Psoas muscle (tissue), 8 donors: ENCODE measurements around the gene ZNF248. TPM values are rescaled to one million over a fixed set of nuclear protein-coding genes. Genes with fewer than 3 reads are reported as not detected.
"Not testable (repeated sequence)": the region's sequence is repeated elsewhere in the genome, so short reads cannot be mapped to it uniquely, and the experiment has no call there.

Experiments used
- ATAC-seq, 4 donors: fragments of 200-7000 bp; cut with Tn5 transposase; one replicate each; pipeline ENCODE4 v1.9.1; 2020; ENCODE audit warnings: moderate library complexity in 3 of 4, mild to moderate bottlenecking in 2 of 4
- DNase-seq, 2 donors: peaks; one replicate each; pipeline ENCODE4 v3.0.0-alpha.2; 2020
- H3K27ac ChIP-seq: fragments of 200-600 bp; one replicate; pipeline ENCODE4 v1.8.0; 2022
- H3K27me3 ChIP-seq, 3 donors: fragments of 200-600 bp in 1 of 3; one replicate each; pipeline versions ENCODE4 v1.6.1 to v1.8.0; 2013 to 2022; ENCODE audit warnings: low read length in 2 of 3, mild to moderate bottlenecking in 2 of 3, moderate library complexity in 1 of 3; ENCODE audit not compliant: insufficient read depth in 3 of 3
- H3K36me3 ChIP-seq, 2 donors: fragments of 200-600 bp in 1 of 2; one replicate each; pipeline versions ENCODE4 v1.6.1 to v1.8.0; 2013 to 2022; ENCODE audit warnings: low read depth in 1 of 2, mild to moderate bottlenecking in 1 of 2, moderate library complexity in 1 of 2; ENCODE audit not compliant: insufficient read depth in 1 of 2
- H3K4me1 ChIP-seq: fragments of 200-600 bp; one replicate; pipeline ENCODE4 v1.8.0; 2022
- H3K4me3 ChIP-seq: fragments of 200-600 bp; one replicate; pipeline ENCODE4 v1.8.0; 2022; ENCODE audit warnings: mild to moderate bottlenecking
- H3K9me3 ChIP-seq: fragments of 200-600 bp; one replicate; pipeline ENCODE4 v1.8.0; 2022
- CTCF ChIP-seq: fragments of 200-600 bp; IDR thresholded peaks from one replicate; pipeline ENCODE4 v1.8.0; 2022; ENCODE audit warnings: antibody characterized with exemption
- WGBS, 3 donors: extraction: QIAGEN DNeasy Blood & Tissue Kit; methylation state at CpG; one replicate each; pipeline versions ENCODE4 v1.1.6 to v1.1.7; 2013; 5-methylcytosine and 5-hydroxymethylcytosine counted together
- intact Hi-C, 2 donors: fragments of 100-400 bp; cut with DNase I; formaldehyde crosslinking; loops; one replicate each; pipeline versions ENCODE4 v1.11.0 to v1.14.2; 2022
- polyA plus RNA-seq, 3 donors: library from polyadenylated mRNA; stranded (reverse); fragments of 200-250 nt; gene quantifications; one replicate each; pipeline ENCODE4 v1.2.3, GENCODE V29; 2013
- total RNA-seq, 4 donors: library from RNA; stranded (reverse); fragmentation: NEBNext Ultra II Directional in 2 of 4; extraction: Animal tissue kit (Norgen Biotek cat#: 25700) in 2 of 4; gene quantifications; one replicate each; pipeline versions ENCODE4 v1.2.1 to v1.2.4, GENCODE V29; 2021 to 2023
- donor health status: healthy with polysubstance abuse.
- donor health status: DM: no; HTN: no; CAD: no; lungs with moderate emphysema.
- donor health status: Bipolar disorder and iron deficiency.
- donor health status: healthy.
- donor health status: DM: yes; HTN: yes; CAD: no.
- donor health status: DM: no; HTN: no; CAD: no.
- donor health status: DM: no; HTN: no; CAD: no.
- donor health status: DM: yes; HTN: yes; CAD: no.

Gene ZNF248
- total and polyA plus RNA-seq, 7 donors = 2.8 to 12.9 (median 6.9) TPM

- WGBS, 3 donors = 84 to 90% (median 85%) methylated on average over 3 of the region's 3 CpGs
- no peak for ATAC-seq
- no peak for TF ChIP-seq CTCF
- no peaks in the 10 kb centered on the region for H3K27me3 ChIP-seq
- H3K36me3 ChIP-seq = no peaks in the 10 kb centered on the region
- no peaks in the 10 kb centered on the region for H3K4me1 ChIP-seq
- H3K9me3 ChIP-seq = no peaks in the 10 kb centered on the region
- no peak overlapping the region for H3K4me3 ChIP-seq
- no peak overlapping the region for H3K27ac ChIP-seq
- DNase-seq = no peak
- intact Hi-C loops = no loop called here
These were observed 11.4 kb upstream of the ZNF248 start for GRCh38 chr10:37868796-37869195.

DNA sequence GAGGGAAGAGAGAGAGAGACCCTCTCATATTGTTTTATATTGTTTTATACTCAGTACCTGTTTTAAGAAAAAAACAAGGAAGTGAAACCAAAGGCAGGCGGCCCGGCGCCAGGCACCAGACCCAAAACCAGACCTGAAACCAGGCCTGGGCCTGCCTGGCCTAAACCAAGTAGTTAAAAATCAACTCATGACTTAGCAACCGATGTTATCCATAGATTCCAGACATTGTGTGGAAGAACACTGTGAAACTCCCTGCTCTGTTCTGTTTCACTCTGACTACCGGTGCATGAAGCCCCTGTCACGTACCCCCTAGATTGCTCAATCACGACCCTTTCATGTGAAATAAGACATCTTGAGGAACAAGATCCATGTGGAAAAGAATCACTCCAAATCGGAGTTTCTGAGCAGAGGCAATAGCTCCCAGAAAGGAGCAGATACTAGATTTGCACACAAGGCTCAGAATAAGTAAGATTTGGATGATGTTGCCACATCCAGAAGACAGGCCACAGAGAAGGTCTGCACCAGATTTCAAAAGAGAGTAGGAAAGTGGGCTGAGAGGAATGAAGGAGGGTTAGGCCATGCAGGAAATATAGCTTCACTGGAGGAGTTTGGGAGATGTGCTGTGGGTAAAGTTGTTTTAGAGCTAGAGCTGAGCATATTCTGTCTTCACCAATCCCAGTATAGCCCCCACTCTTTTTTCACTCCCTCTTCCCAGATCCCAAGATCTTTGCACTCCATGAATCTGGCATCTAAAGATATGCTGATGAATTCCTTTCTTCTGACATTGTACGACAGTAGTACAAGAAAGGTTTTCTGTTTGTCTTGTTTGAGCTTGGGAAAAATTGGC lies 8.8 kb upstream of the ZNF248 start:
- Histone ChIP-seq H3K4me1 (no peaks in the 10 kb centered on the region), H3K4me3 (no peak overlapping the region), H3K9me3 (no peaks in the 10 kb centered on the region), H3K27ac (no peak overlapping the region), H3K27me3 (no peaks in the 10 kb centered on the region), H3K36me3 (no peaks in the 10 kb centered on the region)
- intact Hi-C loops = no loop called here
- WGBS, 3 donors = 77 to 84% (median 84%) methylated on average over 9 of the region's 9 CpGs
- ATAC-seq = no peak
- TF ChIP-seq CTCF = no peak
- DNase-seq = no peak

DNA sequence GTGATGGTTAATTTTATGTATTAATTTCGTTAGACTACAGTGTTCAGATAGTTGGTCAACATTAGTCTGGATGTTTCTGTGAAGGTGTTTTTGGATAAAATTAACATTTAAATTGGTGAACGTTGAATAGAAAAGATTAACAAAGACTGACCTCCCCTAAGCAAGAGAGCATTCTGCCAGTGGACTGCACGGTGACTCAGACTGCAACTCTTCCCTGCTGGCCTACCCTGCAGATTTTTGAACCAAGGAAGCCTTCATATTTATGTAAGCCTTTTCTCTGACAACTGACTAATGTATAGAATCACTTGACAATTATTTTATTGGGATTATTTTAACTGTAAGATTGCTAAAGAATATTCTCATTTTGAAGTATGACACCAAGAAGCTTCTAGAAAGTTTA lies 7.9 kb upstream of the ZNF248 start:
- Histone ChIP-seq H3K36me3 (no peaks in the 10 kb centered on the region), H3K9me3 (no peaks in the 10 kb centered on the region), H3K4me1 (no peaks in the 10 kb centered on the region), H3K27ac (no peak overlapping the region), H3K4me3 (no peak overlapping the region), H3K27me3 (no peaks in the 10 kb centered on the region)
- no peak for DNase-seq
- WGBS, 3 donors = 61 to 77% (median 71%) methylated on average over 3 of the region's 3 CpGs
- no peak for TF ChIP-seq CTCF
- ATAC-seq = no peak
- intact Hi-C loops = no loop called here

GRCh38 chr10:37860494-37861190 lies 3.2 kb upstream of the ZNF248 start:
- no peak for ATAC-seq
- Histone ChIP-seq H3K4me1 (peaks cover 16% of the 10 kb centered on the region), H3K27me3 (no peaks in the 10 kb centered on the region), H3K36me3 (no peaks in the 10 kb centered on the region), H3K27ac (no peak overlapping the region), H3K4me3 (no peak overlapping the region), H3K9me3 (no peaks in the 10 kb centered on the region)
- WGBS, 3 donors = 75 to 80% (median 79%) methylated on average over 2 of the region's 2 CpGs
- intact Hi-C loops = no loop called here
- DNase-seq = no peak
- TF ChIP-seq CTCF = no peak

- H3K4me1 ChIP-seq = peaks cover 29% of the 10 kb centered on the region
- 94 to 96% (median 95%) methylated on average over 14 to 16 of the region's 16 CpGs for WGBS, 3 donors
These were observed 1.9 kb upstream of the ZNF248 start for GRCh38 chr10:37859270-37859669.

More at GRCh38 chr10:37859270-37859669, 1.9 kb upstream of the ZNF248 start:
- not testable (repeated sequence) for H3K27ac ChIP-seq, H3K9me3 ChIP-seq, ATAC-seq, DNase-seq, H3K4me3 ChIP-seq, H3K36me3 ChIP-seq, H3K27me3 ChIP-seq
- intact Hi-C loops = loop anchor here in 1 of 2 donors (5.0 kb wide), 1 partner anchor 233 kb away; the partner anchor contains the start of gene ZNF37A
